Activated CD4-positive, alpha-beta memory T cell treated with anti-CD3 and anti-CD28 coated beads, Interleukin-2, amount 10 ng/mL, durations not matched to agents 7 days and 5 days (primary cell): ENCODE data around the gene RPL11. TPM values are rescaled to one million over a fixed set of nuclear protein-coding genes. Genes with fewer than 3 reads are reported as not detected.
"Not testable (repeated sequence)": the region's sequence is repeated elsewhere in the genome, so short reads cannot be mapped to it uniquely, and the experiment has no call there.

Experiments
- CTCF ChIA-PET: fragments of 350-600 bp; sonication (Branson Sonifier 250); formaldehyde crosslinking; loops from one replicate; lab custom pipeline; 2021; ENCODE audit warnings: antibody characterized with exemption, inconsistent platforms; lab: Charles Lee
- POLR2A ChIA-PET: fragments of 350-600 bp; sonication (Branson Sonifier 250); formaldehyde crosslinking; loops from one replicate; lab custom pipeline; 2021; ENCODE audit warnings: antibody characterized with exemption; lab: Charles Lee
- DNase-seq: peaks from one replicate; pipeline ENCODE4 v3.0.0-alpha.2; 2020
- H3K27ac Mint-ChIP-seq: one replicate; pipeline ENCODE4 v1.8.0; 2021; ENCODE audit warnings: mild to moderate bottlenecking, mixed read lengths
- H3K27me3 Mint-ChIP-seq: one replicate; pipeline ENCODE4 v1.8.0; 2021; ENCODE audit warnings: mixed read lengths
- H3K36me3 Mint-ChIP-seq: one replicate; pipeline ENCODE4 v1.8.0; 2021; ENCODE audit warnings: low read depth, mixed read lengths
- H3K4me1 Mint-ChIP-seq: one replicate; pipeline ENCODE4 v1.8.0; 2021; ENCODE audit warnings: mixed read lengths
- H3K4me3 Mint-ChIP-seq: one replicate; pipeline ENCODE4 v1.8.0; 2021; ENCODE audit warnings: mild to moderate bottlenecking, mixed read lengths
- H3K9me3 Mint-ChIP-seq: one replicate; pipeline ENCODE4 v1.8.0; 2021; ENCODE audit warnings: mixed read lengths
- total RNA-seq, 2 experiments: library from RNA; stranded (reverse); gene quantifications; one replicate each; pipeline ENCODE4 v1.2.3, GENCODE V29; 2021

The RPL11 gene
- 1,000 to 10,000 TPM; 1,074 to 1,084 TPM for total RNA-seq

DNA sequence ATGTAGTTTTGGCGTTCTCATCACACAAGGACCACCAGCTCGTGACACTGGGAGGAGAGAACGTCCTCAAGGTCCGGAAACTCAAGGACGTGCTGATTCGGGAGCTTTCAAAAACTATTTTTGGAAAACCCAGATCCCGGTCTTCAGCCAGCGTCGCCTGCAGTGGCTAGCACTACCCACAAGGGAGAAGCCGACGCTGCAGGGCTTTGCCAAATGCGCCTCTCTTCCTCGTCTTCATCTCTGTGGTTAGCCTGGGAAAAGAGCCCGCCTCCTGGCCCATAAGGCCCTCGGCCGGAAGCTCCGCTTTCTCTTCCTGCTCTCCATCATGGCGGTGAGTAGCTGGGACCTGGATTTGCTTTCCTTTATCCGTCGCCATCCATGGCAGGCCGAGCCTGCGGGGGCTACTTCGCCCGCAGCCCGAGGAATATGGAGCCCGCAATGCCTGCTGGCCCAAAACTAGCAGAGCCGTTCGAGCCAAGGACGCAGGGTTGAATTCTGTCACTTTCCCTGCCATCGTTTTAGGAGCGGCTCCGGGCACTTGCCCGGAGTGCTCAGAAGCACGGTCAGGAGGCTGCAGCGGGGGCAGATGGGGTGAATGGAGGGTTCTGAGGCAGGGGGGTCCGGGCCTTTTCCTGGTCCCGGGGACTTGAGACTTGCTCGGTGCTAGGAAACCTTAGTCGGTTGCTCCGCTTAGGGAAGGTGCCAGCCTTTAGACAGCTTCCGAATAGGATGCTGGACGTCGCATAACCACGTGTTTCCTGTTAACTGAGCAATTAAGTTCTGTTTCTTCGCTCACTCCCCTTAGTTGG is at the start of gene RPL11:
TSS of gene RPL11 (plus strand) at position 308 of the 809 bp plus-strand sequence. CDS start at position 326, 18 bp downstream.
- peak; percentile 89 for DNase-seq
- CTCF ChIA-PET = interaction anchor here (0.6 to 2.6 kb wide), 25 partner anchors 8 to 458 kb away, joined by 3 to 13 read pairs (median 3); partner anchors contain the start of genes ELOA and HMGCL
- H3K27me3 Mint-ChIP-seq = no peaks in the 10 kb centered on the region
- peaks cover 49% of the 10 kb centered on the region for H3K4me1 Mint-ChIP-seq
- H3K36me3 Mint-ChIP-seq = peaks cover 47% of the 10 kb centered on the region
- POLR2A ChIA-PET = interaction anchor here (0.6 to 3.3 kb wide), 35 partner anchors 9 to 952 kb away, joined by 3 to 62 read pairs (median 4); partner anchors contain the start of genes ELOA, GALE, HNRNPR and ID3
- no peaks in the 10 kb centered on the region for H3K9me3 Mint-ChIP-seq
- peak within 1 kb of the TSS; percentile 86 for H3K27ac Mint-ChIP-seq
- peak within 1 kb of the TSS; percentile 94 for H3K4me3 Mint-ChIP-seq

DNA sequence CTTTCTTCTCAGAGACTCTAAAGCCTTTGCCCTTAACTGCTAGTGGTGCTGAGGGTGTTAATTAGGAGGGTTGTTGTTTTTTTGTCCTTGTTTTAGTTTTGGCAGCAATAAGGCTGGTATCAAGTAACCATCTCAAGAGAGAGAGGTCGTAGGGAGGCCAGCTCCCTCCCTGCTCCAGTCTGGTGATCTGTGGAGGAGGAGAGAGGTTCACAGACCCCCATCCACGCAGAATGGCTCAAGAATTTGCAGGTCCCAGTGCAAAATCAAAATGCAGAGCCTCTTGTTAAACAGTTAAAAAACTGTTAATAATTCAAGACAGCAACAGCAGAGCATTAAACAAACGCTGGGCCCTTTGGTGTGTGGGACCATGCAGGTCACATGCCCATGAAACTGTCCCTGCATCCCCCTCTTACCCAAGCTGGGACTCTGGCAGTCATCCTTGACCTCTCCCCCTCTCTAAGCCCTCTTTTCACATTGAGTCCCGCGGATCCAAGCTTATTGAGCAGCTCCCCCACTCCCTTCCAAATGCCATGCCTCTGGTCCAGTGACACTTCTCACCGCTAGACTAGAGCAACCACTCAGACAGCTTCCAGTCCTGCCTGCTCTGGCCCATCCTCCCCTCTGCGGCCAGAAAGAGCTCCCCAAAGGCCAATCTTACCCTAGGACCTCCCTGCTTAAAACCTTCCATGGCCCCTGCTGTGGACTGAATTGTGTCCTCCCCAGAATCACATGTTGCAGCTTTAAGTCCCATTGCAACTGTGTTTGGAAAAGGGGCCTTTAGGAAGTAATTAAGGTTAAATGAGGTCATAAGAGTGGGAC is 47.7 kb upstream of the RPL11 start:
- ChIA-PET POLR2A (interaction anchor here (0.6 kb wide), 1 partner anchor 100 kb away, joined by 3 read pairs; no protein-coding TSS in a partner anchor), CTCF (interaction anchor here (1.2 to 2.3 kb wide), 4 partner anchors 9 to 104 kb away, joined by 3 to 6 read pairs (median 6); no protein-coding TSS in a partner anchor)
- H3K4me1 Mint-ChIP-seq = no peaks in the 10 kb centered on the region
- H3K36me3 Mint-ChIP-seq = no peaks in the 10 kb centered on the region
- no peak overlapping the region for H3K27ac Mint-ChIP-seq
- H3K4me3 Mint-ChIP-seq = no peak overlapping the region
- no peaks in the 10 kb centered on the region for H3K27me3 Mint-ChIP-seq
- no peaks in the 10 kb centered on the region for H3K9me3 Mint-ChIP-seq
- no peak for DNase-seq

DNA sequence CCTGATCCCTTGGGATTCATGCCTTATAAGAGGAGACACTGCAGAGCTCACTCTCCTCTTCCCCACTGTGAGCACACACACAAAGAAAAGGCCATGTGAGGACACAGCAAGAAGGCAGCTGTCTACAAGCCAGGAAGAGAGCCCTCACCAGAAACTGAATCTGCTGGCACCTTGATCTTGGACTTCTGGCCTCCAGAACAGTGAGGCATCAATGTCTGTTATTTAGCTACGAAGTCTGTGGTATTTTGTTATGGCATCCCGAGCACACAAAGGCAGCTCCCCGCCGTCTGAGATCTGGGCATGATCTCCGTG is 47.1 kb upstream of the RPL11 start:
- no peaks in the 10 kb centered on the region for H3K36me3 Mint-ChIP-seq
- POLR2A ChIA-PET = interaction anchor here (0.6 to 1.0 kb wide), 2 partner anchors 101 to 148 kb away, joined by 3 read pairs; no protein-coding TSS in a partner anchor

DNA sequence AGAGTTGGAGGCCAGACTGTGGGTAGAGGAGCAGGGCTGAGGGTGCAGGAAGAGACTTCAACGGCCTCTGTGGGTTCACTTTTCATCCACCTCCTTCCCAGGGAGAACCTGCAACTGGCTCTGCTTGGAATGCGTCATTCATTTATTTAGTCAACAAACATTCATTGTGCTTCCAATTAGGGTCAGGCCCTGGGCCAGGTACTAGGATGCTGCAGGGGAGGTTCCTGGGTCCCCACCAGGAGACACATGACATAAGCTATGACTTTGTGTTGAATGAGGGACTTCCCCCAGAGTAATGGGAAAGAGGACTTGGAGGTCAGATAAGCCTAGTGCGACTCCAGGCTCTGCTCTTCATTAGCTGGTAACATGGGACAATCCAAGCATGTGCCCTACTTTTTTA is 46.3 kb upstream of the RPL11 start:
- ChIA-PET POLR2A (interaction anchor here (1.0 kb wide), 1 partner anchor 148 kb away, joined by 3 read pairs; no protein-coding TSS in a partner anchor), CTCF (interaction anchor here (1.8 to 2.3 kb wide), 2 partner anchors 10 to 106 kb away, joined by 6 read pairs; no protein-coding TSS in a partner anchor)
- Mint-ChIP-seq H3K27ac (no peak overlapping the region), H3K4me1 (no peaks in the 10 kb centered on the region), H3K9me3 (no peaks in the 10 kb centered on the region), H3K27me3 (no peaks in the 10 kb centered on the region), H3K36me3 (no peaks in the 10 kb centered on the region), H3K4me3 (no peak overlapping the region)
- no peak for DNase-seq

More for the DNA sequence above, 47.1 kb upstream of the RPL11 start:
- no peaks in the 10 kb centered on the region for H3K27me3 Mint-ChIP-seq
- CTCF ChIA-PET = interaction anchor here (1.8 to 2.3 kb wide), 2 partner anchors 10 to 105 kb away, joined by 6 read pairs; no protein-coding TSS in a partner anchor
- H3K4me1 Mint-ChIP-seq = no peaks in the 10 kb centered on the region
- no peak for DNase-seq
- no peak overlapping the region for H3K4me3 Mint-ChIP-seq
- no peak overlapping the region for H3K27ac Mint-ChIP-seq
- no peaks in the 10 kb centered on the region for H3K9me3 Mint-ChIP-seq

DNA sequence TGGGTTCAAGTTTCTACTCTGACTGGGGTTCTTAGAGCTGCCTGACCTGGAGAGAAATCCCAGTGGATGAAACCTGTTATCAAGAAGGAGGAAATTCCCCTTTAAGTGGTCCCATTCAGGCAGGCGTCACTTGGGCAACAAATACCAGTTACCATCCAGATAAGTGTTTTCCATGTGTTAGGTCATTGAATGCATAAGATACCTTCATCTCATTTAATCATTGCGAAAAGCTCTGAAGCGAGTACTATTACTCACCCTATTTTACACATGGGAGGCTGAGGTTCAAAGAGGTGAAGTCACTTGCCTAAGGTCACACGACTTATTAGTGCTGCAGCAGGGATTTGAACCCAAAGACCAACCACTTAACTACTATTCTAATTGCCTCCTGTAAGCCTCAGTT is 45.5 kb upstream of the RPL11 start:
- ChIA-PET CTCF (interaction anchor here (1.2 to 2.3 kb wide), 4 partner anchors 9 to 107 kb away, joined by 3 to 6 read pairs (median 6); no protein-coding TSS in a partner anchor), POLR2A (no interaction called here)
- Mint-ChIP-seq H3K27me3 (no peaks in the 10 kb centered on the region), H3K9me3 (no peaks in the 10 kb centered on the region), H3K36me3 (no peaks in the 10 kb centered on the region), H3K4me1 (no peaks in the 10 kb centered on the region), H3K27ac (no peak overlapping the region), H3K4me3 (no peak overlapping the region)
- DNase-seq = no peak

DNA sequence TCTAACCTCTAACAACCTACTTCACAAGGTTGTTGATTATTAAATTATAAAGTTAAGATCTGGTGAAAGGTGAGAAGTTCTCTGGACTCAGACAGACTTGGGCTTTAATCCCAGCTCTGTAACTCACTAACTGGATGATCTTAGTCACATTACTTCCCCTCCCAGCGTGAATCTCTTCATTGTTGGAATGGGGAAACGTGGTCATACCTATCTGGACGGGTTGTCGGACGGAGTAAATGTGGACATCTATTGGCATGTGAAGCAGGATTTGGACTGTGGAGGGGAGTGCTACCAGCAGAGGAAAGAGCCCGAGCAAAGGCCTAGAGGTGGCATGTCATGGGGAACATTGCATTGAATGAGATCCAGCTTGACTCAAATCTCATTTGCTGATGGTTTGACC is 45.1 kb upstream of the RPL11 start:
- no peak overlapping the region for H3K4me3 Mint-ChIP-seq
- no peaks in the 10 kb centered on the region for H3K9me3 Mint-ChIP-seq
- peaks cover 1% of the 10 kb centered on the region for H3K27me3 Mint-ChIP-seq
- POLR2A ChIA-PET = no interaction called here
- CTCF ChIA-PET = interaction anchor here (0.6 to 1.2 kb wide), 5 partner anchors 9 to 149 kb away, joined by 3 to 7 read pairs (median 3); no protein-coding TSS in a partner anchor
- H3K4me1 Mint-ChIP-seq = no peaks in the 10 kb centered on the region
- H3K27ac Mint-ChIP-seq = no peak overlapping the region
- no peaks in the 10 kb centered on the region for H3K36me3 Mint-ChIP-seq
- DNase-seq = no peak

DNA sequence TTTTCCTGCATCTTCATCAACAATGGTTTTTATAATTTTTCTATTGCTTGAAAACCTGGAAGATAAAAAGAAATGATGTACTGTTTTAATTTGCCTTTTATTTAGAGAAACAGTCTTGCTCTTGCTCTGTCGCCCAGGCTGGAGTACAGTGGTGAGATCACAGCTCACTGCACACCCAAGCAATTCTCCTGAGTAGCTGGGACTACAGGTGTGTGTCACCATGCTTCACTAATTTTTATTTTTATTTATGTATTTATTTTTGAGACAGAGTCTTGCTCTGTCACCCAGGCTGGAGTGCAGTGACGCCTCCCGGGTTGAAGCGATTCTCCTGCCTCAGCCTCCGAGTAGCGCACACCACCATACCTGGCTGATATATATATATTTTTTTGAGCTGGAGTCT is 43.0 kb upstream of the RPL11 start:
- CTCF ChIA-PET = interaction anchor here (1.2 to 2.0 kb wide), 2 partner anchors 11 kb away, joined by 3 to 5 read pairs; no protein-coding TSS in a partner anchor
- H3K27me3 Mint-ChIP-seq = peaks cover 1% of the 10 kb centered on the region

DNA sequence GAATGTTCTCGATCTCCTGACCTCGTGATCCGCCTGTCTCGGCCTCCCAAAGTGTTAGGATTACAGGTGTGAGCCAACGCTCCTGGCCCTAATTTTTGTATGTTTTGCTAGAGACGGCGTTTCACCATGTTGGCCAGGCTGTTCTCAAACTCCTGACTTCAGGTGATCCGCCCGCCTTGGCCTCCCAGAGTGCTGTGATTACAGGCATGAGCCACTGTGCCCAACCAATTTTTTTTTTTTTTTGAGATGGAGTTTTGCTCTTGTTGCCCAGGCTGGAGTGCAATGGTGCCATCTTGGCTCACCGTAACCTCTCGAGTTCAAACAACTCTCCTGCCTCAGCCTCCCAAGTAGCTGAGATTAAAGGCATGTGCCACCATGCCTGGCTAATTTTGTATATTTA is 42.4 kb upstream of the RPL11 start:
- CTCF ChIA-PET = interaction anchor here (2.0 kb wide), 1 partner anchor 12 kb away, joined by 5 read pairs; no protein-coding TSS in a partner anchor
- POLR2A ChIA-PET, H3K9me3 Mint-ChIP-seq: not testable (repeated sequence)

More for the DNA sequence above, 43.0 kb upstream of the RPL11 start:
- H3K4me3 Mint-ChIP-seq = no peak overlapping the region
- H3K27ac Mint-ChIP-seq = no peak overlapping the region
- H3K4me1 Mint-ChIP-seq = no peaks in the 10 kb centered on the region
- no peaks in the 10 kb centered on the region for H3K9me3 Mint-ChIP-seq
- POLR2A ChIA-PET = no interaction called here
- DNase-seq = no peak
- H3K36me3 Mint-ChIP-seq = no peaks in the 10 kb centered on the region

DNA sequence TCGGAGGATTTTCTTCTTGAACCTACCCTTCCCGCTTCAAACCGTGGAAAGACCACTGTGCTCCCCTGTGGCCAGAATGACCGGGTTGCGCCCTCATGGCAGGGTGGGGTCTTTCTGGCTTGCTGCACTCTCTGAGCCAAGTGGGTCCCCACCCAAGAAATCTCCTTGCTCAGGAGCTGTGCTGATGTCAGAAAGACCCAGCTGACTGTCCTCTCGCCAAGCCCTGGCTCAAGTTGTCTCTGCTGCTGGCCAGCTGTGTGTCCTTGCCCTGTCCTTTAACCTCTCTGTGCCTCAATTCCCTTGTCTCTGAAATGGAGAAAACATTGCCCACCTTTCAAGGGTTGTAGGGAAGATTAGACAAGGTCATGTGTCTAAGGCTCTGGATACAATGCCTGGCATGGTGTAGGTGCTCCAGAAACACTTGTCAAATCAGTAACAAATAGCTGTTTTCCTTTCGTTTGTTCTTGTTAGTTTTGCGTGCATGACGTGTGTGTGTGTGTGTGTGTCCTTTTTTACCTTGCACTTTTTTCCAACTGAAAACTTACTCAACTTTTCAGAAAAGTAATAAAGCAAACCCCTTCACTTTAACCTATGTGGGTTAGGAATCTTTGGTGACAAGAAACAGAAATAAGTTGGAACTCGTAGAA is 41.1 kb upstream of the RPL11 start:
- H3K4me1 Mint-ChIP-seq = no peaks in the 10 kb centered on the region
- CTCF ChIA-PET = interaction anchor here (0.5 to 2.0 kb wide), 5 partner anchors 11 to 165 kb away, joined by 3 to 5 read pairs (median 4); no protein-coding TSS in a partner anchor
- no peak overlapping the region for H3K27ac Mint-ChIP-seq
- no peaks in the 10 kb centered on the region for H3K9me3 Mint-ChIP-seq
- H3K27me3 Mint-ChIP-seq = peaks cover 1% of the 10 kb centered on the region
- H3K4me3 Mint-ChIP-seq = no peak overlapping the region
- POLR2A ChIA-PET = no interaction called here
- no peak for DNase-seq
- H3K36me3 Mint-ChIP-seq = no peaks in the 10 kb centered on the region

More for the DNA sequence above, 42.4 kb upstream of the RPL11 start:
- not testable (repeated sequence) for H3K27me3 Mint-ChIP-seq, H3K36me3 Mint-ChIP-seq, H3K4me1 Mint-ChIP-seq, H3K4me3 Mint-ChIP-seq, DNase-seq, H3K27ac Mint-ChIP-seq

DNA sequence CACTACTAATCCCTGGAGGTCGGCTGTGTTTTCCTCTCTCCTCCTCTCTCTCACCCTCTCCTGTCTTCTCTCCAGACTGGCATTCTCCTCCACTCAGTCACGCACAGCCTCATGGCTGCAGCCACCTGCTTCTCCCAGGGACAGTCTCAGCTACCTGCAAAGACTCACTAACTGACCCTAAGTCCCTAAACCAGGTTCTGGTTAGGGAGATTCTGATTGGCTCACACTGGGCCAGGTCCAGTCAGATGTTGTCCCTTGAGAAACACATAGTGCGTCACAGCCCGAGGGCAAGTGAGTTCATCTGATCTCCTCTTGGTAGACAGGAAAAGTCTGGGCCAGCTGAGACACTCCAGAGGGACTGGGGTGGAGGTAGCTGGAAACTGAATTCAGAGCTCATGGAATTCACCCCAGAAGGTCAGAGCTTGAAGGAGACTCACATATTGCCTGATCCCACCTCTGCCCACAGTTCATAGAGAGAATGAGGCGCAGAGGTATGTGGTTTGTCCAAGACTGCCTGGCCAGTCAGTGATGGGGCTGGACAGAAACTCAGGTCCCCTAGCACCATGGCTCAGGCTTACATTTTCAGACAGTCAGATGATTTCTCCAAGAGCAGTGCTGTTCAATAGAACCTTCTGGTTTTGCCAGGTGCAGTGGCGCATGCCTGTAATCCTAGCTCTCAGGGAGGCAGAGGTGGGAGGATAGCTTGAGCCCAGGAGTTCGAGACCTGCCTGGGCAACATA is 40.4 kb upstream of the RPL11 start:
- CTCF ChIA-PET = interaction anchor here (0.5 to 1.8 kb wide), 3 partner anchors 13 to 165 kb away, joined by 3 to 5 read pairs (median 4); no protein-coding TSS in a partner anchor
- Mint-ChIP-seq H3K27ac (no peak overlapping the region), H3K36me3 (no peaks in the 10 kb centered on the region), H3K9me3 (no peaks in the 10 kb centered on the region), H3K4me1 (no peaks in the 10 kb centered on the region), H3K27me3 (peaks cover 1% of the 10 kb centered on the region), H3K4me3 (no peak overlapping the region)
- DNase-seq = no peak
- POLR2A ChIA-PET = no interaction called here

DNA sequence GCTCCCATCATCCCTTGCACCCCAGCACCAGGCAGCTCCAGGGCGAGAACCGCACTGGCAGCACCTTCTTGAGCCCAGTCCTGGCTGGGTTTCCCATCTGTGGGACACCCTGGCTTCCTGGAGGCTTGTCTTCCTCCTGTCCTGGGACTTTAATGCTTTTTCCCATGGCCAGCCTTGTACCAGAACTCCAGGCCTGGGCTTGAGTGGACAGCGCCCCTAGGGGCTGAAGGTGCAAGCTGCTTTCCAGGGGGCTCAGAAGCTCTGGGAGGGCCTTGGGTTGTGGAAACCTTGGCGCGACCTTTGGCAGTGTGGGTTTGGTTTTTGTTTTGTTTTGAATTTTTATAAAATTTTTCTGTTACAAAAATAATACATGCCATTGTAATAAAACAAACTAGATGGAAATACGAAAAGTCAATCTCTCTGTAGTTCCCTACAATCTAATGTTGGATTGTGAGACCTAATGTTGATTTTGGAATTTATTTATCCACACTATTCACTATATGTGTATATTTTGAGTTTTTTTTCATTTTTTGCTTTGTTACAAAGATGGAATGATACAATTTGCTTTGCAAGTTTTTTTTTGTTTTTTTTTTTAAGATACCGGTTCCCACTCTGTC is 33.8 kb upstream of the RPL11 start:
- DNase-seq = peak; percentile 46
- Mint-ChIP-seq H3K36me3 (no peaks in the 10 kb centered on the region), H3K9me3 (no peaks in the 10 kb centered on the region), H3K4me3 (no peak overlapping the region), H3K27ac (no peak overlapping the region), H3K4me1 (no peaks in the 10 kb centered on the region), H3K27me3 (no peaks in the 10 kb centered on the region)
- ChIA-PET CTCF (interaction anchor here (0.7 to 2.5 kb wide), 13 partner anchors 10 to 116 kb away, joined by 3 to 11 read pairs (median 4); no protein-coding TSS in a partner anchor), POLR2A (interaction anchor here (2.0 kb wide), 1 partner anchor 34 kb away, joined by 6 read pairs; the partner anchor contains the start of gene RPL11)
